ENCODE measurements around the gene CACNA1I. TPM values are rescaled to one million over a fixed set of nuclear protein-coding genes. Genes with fewer than 3 reads are reported as not detected.

CACNA1I gene
- total RNA-seq, 1 donor from 2014 or later, result 0.11 TPM

DNA sequence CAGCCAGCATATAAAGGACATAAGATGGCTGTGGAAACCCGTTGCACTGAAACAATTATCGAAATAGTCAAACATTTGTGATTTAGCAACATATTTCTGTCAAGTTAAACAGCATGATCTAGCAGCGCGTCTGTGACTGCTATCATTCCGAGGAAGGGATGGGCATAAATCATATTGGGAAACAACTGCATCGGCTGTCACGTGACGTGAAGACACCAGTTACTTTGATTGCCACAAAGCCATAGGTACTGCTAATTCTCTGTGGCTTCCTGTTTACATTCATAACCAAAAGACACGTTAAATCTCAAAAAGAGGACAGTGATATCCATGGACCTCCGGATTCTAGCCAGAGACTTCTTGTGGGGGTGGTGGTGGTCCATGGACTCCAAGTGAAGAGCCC is 87.8 kb downstream of the CACNA1I start:
- H2AFZ ChIP-seq (replicated peaks), result no peak overlapping the region
- H3K27me3 ChIP-seq, result peaks cover 81% of the 10 kb centered on the region
- no peak overlapping the region for H3K4me2 ChIP-seq
- Mint-ChIP-seq H3K4me1 (peaks cover 14% of the 10 kb centered on the region), H3K36me3 (no peaks in the 10 kb centered on the region), H3K9me3 (no peaks in the 10 kb centered on the region), H3K27me3 (ENCODE audit: insufficient read depth, low read depth) (peaks cover 41% of the 10 kb centered on the region), H3K27ac (no peak overlapping the region), H3K4me3 (no peak overlapping the region)
- H3K36me3 ChIP-seq, result no peaks in the 10 kb centered on the region
- no peaks in the 10 kb centered on the region for H3F3A ChIP-seq (ENCODE audit: low read depth)
- H3K4me3 ChIP-seq, result no peak overlapping the region
- no peak overlapping the region for H3K9ac ChIP-seq
- no peaks in the 10 kb centered on the region for H3K9me3 ChIP-seq (ENCODE audit: low read depth)
- peaks cover 10% of the 10 kb centered on the region for H4K20me1 ChIP-seq (ENCODE audit: low read depth)
- no peak overlapping the region for H3K27ac ChIP-seq
- no peak for DNase-seq (ENCODE audit: low spot score)
- TF ChIP-seq EZH2phosphoT487 (IDR thresholded peaks at IDR 0.05), result no peak
- no peak for TF ChIP-seq EZH2 (IDR thresholded peaks at IDR 0.05)
- no peak for TF ChIP-seq CTCF (IDR thresholded peaks at IDR 0.05)
- H3K79me2 ChIP-seq (ENCODE audit: low read depth), result no peaks in the 10 kb centered on the region
- H3K4me1 ChIP-seq, result peaks cover 6% of the 10 kb centered on the region

GRCh38 chr22:39658806-39659463 is 88.4 kb downstream of the CACNA1I start:
- no peaks in the 10 kb centered on the region for H3F3A ChIP-seq (ENCODE audit: low read depth)
- no peaks in the 10 kb centered on the region for H3K9me3 Mint-ChIP-seq

GRCh38 chr22:39661501-39661841 is 90.9 kb downstream of the CACNA1I start:
- peaks cover 93% of the 10 kb centered on the region for H3K27me3 ChIP-seq
- H3K27ac ChIP-seq, result no peak overlapping the region
- no peaks in the 10 kb centered on the region for H3K79me2 ChIP-seq (ENCODE audit: low read depth)
- TF ChIP-seq EZH2 (IDR thresholded peaks at IDR 0.05), result no peak
- no peak for TF ChIP-seq EZH2phosphoT487 (IDR thresholded peaks at IDR 0.05)
- no peak for TF ChIP-seq CTCF (IDR thresholded peaks at IDR 0.05)
- H3K36me3 Mint-ChIP-seq, result no peaks in the 10 kb centered on the region
- H3F3A ChIP-seq (ENCODE audit: low read depth), result peaks cover 10% of the 10 kb centered on the region
- H3K9me3 Mint-ChIP-seq, result no peaks in the 10 kb centered on the region
- H3K27me3 Mint-ChIP-seq (ENCODE audit: insufficient read depth, low read depth), result peaks cover 45% of the 10 kb centered on the region
- peaks cover 18% of the 10 kb centered on the region for H4K20me1 ChIP-seq (ENCODE audit: low read depth)
- peaks cover 14% of the 10 kb centered on the region for H3K4me1 ChIP-seq
- H3K4me3 Mint-ChIP-seq, result no peak overlapping the region
- H3K9ac ChIP-seq, result no peak overlapping the region
- no peak overlapping the region for H3K27ac Mint-ChIP-seq
- no peak for DNase-seq (ENCODE audit: low spot score)
- peaks cover 20% of the 10 kb centered on the region for H3K4me1 Mint-ChIP-seq
- no peak overlapping the region for H2AFZ ChIP-seq (replicated peaks)
- H3K36me3 ChIP-seq, result no peaks in the 10 kb centered on the region
- no peaks in the 10 kb centered on the region for H3K9me3 ChIP-seq (ENCODE audit: low read depth)
- peak overlapping the region; percentile 81 for H3K4me2 ChIP-seq
- H3K4me3 ChIP-seq, result no peak overlapping the region

More at GRCh38 chr22:39658806-39659463, 88.4 kb downstream of the CACNA1I start:
- Mint-ChIP-seq H3K27me3 (ENCODE audit: insufficient read depth, low read depth) (peaks cover 42% of the 10 kb centered on the region), H3K27ac (no peak overlapping the region), H3K36me3 (no peaks in the 10 kb centered on the region), H3K4me1 (peaks cover 15% of the 10 kb centered on the region), H3K4me3 (no peak overlapping the region)
- peaks cover 15% of the 10 kb centered on the region for H4K20me1 ChIP-seq (ENCODE audit: low read depth)
- peaks cover 10% of the 10 kb centered on the region for H3K4me1 ChIP-seq
- H2AFZ ChIP-seq (replicated peaks), result no peak overlapping the region
- no peaks in the 10 kb centered on the region for H3K36me3 ChIP-seq
- H3K27ac ChIP-seq, result no peak overlapping the region
- no peak for TF ChIP-seq EZH2phosphoT487 (IDR thresholded peaks at IDR 0.05)
- no peak for TF ChIP-seq CTCF (IDR thresholded peaks at IDR 0.05)
- no peak for TF ChIP-seq EZH2 (IDR thresholded peaks at IDR 0.05)
- no peak overlapping the region for H3K9ac ChIP-seq
- no peaks in the 10 kb centered on the region for H3K79me2 ChIP-seq (ENCODE audit: low read depth)
- no peaks in the 10 kb centered on the region for H3K9me3 ChIP-seq (ENCODE audit: low read depth)
- H3K4me3 ChIP-seq, result no peak overlapping the region
- H3K27me3 ChIP-seq, result peaks cover 87% of the 10 kb centered on the region
- DNase-seq (ENCODE audit: low spot score), result no peak
- no peak overlapping the region for H3K4me2 ChIP-seq
